GM19438 (cell line): ENCODE measurements around the gene CFAP206.

ENCODE experiments used
- ATAC-seq: cut with Tn5 transposase; IDR thresholded peaks from one replicate; pipeline ENCODE4 v1.9.1; 2021; ENCODE audit warnings: low read depth; ENCODE audit not compliant: unreplicated experiment

The CFAP206 gene, protein sequence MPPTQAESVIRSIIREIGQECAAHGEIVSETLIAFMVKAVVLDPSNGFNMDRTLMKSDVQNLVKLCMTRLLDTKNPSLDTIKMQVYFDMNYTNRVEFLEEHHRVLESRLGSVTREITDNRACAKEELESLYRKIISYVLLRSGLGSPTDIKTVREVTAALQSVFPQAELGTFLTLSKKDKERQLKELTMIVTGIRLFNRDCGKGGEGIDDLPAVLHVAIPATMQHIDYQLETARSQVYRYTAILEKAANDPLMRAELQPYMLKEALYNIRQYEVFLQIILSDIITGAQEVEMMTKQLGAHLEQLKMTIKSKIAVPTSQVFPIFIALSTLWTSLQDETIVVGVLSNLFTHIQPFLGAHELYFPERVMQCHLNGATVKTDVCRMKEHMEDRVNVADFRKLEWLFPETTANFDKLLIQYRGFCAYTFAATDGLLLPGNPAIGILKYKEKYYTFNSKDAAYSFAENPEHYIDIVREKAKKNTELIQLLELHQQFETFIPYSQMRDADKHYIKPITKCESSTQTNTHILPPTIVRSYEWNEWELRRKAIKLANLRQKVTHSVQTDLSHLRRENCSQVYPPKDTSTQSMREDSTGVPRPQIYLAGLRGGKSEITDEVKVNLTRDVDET

GRCh38 chr6:87407901-87408720 is at the start of gene CFAP206:
CFAP206 (plus strand) TSS chr6:87407972; CDS start chr6:87409840, 1,868 bp downstream.
- peak; percentile 85 for ATAC-seq

- no peak for ATAC-seq
Measured at GRCh38 chr6:87364602-87365252, 43.0 kb upstream of the CFAP206 start.

DNA sequence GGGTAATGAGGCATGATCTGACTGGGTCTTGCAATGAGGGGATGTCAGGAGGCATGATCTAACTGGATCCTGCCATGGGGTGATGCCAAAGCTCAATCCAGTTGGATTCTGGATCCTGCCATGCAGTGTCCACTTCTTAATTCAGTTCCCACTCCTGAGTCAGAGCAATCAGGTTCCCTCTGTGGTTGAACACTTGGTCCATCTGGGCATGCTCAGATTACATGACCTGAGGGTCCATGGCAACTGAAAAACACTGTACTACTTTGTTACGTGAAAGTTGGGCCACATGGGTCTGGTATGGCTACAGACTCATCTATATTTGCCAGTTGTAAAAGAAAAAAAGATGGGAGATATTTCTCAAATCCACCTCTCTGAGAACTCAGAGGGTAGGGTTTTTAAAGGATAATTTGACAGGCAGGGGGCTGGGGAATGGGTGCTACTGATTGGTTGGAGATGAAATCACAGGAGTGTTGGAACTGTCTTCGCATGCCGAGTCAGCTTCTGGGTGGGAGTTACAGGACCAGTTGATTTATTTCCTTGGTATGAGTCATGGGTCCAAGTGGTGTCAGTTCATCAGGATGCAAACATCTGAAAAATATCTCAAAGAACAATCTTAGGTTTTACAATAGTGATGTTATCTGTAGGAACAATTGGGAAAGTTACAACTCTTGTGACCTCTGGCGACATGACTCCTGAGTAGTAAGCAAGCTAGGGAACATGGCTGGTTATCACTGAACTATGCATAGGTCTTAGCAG is 41.5 kb upstream of the CFAP206 start:
- ATAC-seq, result no peak

DNA sequence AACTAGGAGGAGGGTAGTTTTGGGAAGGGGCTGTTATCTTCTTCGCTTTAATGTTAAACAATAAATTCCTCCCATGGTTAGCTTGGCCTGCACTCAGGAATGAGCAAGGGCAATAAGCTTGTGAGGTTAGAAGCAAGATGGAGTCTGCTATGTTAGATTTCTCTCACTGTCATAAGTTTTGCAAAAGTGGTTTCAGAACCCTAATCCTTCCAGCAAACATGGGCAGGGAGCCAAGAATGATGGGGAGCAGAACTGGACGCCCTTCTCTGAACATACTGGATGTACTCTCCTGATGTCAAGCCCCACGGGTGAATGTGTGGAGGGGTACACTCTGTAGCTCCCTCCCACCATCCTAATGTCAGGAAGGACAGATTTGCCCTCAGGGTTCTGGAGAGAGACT is 40.9 kb upstream of the CFAP206 start:
- no peak for ATAC-seq

GRCh38 chr6:87373377-87373776 is 34.4 kb upstream of the CFAP206 start:
- ATAC-seq, result no peak

- ATAC-seq, result no peak
Measured at GRCh38 chr6:87375315-87375714, 32.5 kb upstream of the CFAP206 start.

DNA sequence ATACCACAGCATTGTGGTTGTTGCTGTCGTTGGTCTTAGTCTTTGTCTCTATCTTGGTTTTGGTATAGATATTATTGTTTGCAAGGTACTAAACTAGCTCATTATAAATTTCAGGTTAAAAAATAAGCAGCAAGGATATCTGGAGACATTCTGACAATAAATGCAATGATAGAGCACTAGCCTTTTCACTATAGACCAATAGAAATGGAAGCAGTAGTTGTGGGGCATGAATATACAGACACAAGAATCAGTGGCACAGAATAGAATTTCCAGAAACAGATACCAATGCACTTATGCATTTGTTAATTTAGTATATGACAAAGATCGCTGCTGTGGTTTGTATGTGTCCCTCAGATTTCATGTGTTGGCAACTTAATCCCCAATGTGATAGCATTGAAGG is 31.1 kb upstream of the CFAP206 start:
- ATAC-seq, result no peak

DNA sequence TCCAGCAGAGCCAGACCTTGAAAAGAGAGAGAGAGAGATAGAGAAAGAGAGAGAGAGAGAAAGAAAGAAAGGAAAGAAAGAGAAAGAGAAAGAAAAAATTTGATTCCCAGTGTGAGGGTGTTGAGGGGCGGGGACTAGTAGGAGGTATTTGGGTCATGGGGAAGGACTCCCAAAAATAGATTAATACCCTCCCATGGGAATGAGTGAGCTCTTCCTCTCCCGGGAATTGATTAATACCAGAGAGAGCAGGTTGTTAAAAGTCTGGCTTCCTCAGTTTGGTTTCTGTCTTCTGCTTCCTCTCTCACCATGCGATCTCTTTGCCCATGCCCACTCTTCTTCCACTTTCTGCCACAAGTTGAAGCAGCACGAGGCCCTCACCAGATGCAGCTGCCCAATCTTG is 28.8 kb upstream of the CFAP206 start:
- no peak for ATAC-seq

DNA sequence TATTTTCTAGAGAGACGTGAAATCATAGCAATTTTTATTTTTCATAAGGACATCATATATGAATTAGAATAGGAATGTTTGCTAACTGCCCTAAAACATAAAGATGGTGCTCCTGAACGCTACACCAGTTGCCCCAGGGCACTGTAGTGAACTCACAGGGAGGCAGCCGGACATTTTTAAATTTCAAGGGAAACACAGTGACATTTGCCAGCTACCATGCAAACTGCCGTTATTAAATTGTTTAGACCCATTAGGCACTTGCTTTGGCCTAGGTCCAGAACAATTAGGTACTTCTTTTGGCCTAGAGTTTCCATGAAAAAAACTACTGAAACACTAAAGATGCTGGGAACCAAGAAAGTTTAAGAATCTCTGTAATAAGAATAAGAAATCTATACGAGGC is 24.9 kb upstream of the CFAP206 start:
- no peak for ATAC-seq

DNA sequence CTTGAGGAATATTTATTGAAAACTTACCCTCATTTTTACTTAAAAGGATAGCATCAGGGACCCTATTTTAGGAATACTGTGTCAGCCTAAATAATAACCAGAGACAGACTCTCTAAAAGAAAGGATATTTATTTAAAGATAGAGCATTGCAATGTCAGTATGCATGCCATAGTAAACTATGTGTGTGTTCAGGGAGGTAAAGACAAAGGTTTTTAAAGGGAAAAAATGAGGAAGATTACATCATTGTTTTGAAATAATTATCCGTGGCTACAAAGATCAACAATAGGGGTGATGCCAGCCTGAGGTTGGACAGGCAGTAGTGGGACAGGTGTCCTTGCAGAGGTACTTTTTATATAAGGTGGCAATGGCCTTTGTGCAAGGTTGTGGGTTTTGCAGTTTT is 23.7 kb upstream of the CFAP206 start:
- no peak for ATAC-seq

- ATAC-seq, result no peak
Measured at GRCh38 chr6:87384449-87384848, 23.3 kb upstream of the CFAP206 start.

GRCh38 chr6:87391334-87391733 is 16.4 kb upstream of the CFAP206 start:
- peak; percentile 68 for ATAC-seq

DNA sequence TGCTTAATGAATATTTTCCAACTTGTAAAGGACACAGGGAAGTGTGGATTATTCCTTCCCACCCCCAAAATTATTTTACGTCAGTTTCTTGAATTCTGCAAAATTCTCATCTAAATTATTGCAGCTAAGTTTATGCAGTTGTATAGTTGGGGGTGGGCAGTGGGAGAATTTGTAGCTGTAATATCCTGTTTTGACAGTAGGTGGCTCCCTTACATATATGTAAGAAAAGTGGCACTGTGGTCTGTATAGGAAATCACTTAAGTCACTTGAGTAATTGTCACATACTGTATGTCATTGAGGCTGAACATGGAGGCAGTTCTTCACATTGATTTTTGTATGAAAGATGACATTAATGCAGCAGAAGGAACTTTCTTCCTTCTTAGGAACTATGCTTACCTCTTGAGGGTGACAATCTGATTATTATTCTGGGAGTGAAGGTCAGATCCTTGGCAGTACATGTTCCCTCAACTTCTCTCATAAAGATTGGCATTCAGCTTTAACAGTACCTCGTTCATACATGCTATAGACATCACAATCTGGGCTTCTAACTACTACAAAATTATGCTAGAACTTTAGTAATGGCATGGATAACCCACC is 14.6 kb upstream of the CFAP206 start:
- ATAC-seq, result peak; percentile 70

- ATAC-seq, result no peak
Measured at GRCh38 chr6:87395431-87395830, 12.3 kb upstream of the CFAP206 start.

DNA sequence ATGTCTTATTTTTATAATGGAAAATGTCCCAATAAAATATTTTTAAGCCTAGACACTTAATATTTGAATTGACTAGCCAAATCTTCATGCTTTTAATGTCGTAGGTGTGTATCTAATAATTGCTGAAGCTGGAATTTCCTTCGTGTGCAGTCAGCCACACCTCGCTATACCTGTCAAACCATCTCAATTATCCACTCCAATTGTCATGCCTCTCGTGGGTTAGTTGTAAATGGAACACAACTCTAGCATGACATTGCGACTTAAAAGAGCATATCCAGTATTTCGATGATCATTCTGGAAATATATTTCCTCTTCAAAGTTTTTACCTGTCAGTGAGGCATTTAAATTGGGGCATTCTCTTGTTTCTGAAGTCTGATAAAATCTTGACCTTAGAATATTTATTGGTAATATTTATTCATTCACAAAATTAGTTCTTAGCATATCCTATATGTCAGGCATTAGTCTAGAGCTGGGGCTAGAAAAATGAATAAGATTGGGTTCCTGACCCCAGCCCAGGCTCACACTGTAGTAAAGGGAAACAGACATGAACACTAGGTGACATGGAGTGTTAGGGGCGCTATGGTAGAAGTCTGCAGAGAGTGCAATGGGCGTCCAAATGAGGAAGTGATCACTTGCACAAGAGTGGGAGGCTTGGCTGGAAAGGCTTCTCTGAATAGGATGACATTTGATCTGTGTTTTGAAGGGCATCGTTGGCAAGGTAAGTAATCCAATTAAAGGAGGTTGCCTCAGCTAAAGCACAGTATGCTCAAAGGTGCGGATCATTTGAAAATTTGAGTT is 11.0 kb upstream of the CFAP206 start:
- ATAC-seq, result no peak

DNA sequence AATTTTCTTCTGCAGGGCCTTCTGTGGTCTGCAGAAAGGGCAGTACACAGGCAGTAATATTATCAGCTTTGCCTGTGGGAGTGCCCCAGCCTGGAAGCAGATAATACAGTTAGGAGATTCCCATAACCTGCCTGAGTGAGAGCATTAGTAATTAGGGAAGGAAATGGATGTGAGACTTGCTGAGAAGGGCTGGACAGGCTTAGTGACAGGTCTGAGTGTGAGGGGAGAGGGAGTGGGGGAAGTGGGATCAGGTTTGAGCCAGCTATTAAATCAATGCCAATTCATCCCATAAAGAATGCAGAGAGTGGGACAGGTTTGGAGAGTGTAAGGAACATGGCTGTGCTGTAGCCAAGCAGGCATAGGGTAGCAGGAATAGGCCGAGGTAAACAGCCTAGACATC is 10.1 kb upstream of the CFAP206 start:
- ATAC-seq, result no peak

DNA sequence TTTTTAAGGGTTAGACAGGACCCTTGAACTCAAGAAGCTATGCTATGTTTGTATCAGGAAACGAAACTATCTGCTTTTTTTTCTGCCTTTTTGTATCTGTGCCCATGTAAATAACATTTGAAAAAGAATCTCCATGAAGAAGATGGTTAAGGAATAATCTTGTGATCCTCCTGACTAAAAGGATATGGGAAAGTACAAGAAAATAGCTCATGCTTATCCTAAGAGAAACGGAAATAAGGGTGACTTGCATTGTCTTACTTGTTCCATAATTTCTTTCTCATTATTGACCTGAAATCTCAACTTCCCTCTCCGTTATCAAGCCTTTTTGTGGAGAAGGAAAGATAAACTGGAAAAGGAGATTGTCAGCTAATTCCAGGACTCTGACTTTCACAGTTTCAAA is 5.9 kb upstream of the CFAP206 start:
- no peak for ATAC-seq

DNA sequence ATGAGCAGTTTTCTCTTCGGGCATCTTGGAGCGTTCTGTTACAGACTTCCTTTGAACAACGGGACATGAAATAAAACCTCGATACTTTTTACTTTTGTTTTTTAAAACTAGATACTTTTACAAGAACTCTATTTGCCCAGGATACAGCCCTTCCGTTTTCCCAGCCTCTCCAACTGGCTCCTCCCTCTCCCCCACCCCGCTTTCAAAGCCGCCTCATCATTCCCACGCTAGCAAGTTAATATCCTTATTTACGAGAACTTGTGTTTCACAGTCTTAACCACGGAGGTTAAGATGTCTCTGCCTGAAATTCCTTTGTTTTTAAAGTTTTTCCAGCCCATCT is 241 bp upstream of the CFAP206 start:
- ATAC-seq, result peak; percentile 12

DNA sequence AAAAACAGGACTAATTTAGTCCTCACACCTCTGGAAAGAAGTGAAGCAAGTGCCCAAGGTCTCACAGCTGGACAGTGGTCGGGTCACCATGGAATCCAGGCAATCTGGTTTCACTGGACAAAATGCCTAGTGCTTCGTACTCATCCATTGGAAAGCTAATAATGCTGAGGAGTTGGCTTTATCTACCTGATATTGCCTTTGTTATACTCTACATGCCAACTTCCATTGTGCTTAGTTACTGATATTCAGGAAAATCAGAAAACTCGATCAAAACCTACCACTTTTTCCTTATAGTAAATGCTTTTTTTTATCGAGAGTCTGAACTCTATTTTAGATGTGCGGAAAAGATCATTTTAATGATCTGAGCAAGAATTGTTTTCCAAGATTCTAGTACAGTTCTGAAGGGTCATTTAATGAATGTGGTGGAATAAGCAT is 966 bp downstream of the CFAP206 start:
- no peak for ATAC-seq
